Small intestine (tissue), 16 donors: ENCODE data around the gene DNAJC5G. TPM values are rescaled to one million over a fixed set of nuclear protein-coding genes. Genes with fewer than 3 reads are reported as not detected.

Source experiments
- DNase-seq, 2 donors: peaks; one replicate each; pipeline versions ENCODE4 v3.0.0 to v3.0.0-alpha.2; 2013
- FAIRE-seq: peaks from 2 replicates; lab custom pipeline; 2012; peaks lifted over from hg19 to GRCh38; lab: Jason Lieb, UNC
- H3K27ac ChIP-seq, 3 donors: one replicate each; pipeline ENCODE4 v1.5.1; 2013; ENCODE audit warnings: low read length in 2 of 3, mild to moderate bottlenecking in 2 of 3, control low read depth in 1 of 3, inconsistent platforms in 1 of 3, low read depth in 1 of 3, moderate library complexity in 1 of 3
- H3K27me3 ChIP-seq, 3 donors: one replicate each; pipeline ENCODE4 v1.6.1; 2013; ENCODE audit warnings: low read length in 3 of 3, inconsistent platforms in 1 of 3; ENCODE audit not compliant: control insufficient read depth in 3 of 3, insufficient read depth in 3 of 3
- H3K36me3 ChIP-seq, 3 donors: one replicate each; pipeline ENCODE4 v1.6.1; 2013; ENCODE audit warnings: low read length in 3 of 3, inconsistent platforms in 1 of 3, low read depth in 1 of 3, mild to moderate bottlenecking in 1 of 3, moderate library complexity in 1 of 3; ENCODE audit not compliant: control insufficient read depth in 3 of 3, insufficient read depth in 2 of 3
- H3K4me1 ChIP-seq, 3 donors: one replicate each; pipeline ENCODE4 v1.6.1; 2013; ENCODE audit warnings: low read length in 2 of 3, inconsistent platforms in 1 of 3, low read depth in 1 of 3, mild to moderate bottlenecking in 1 of 3, moderate library complexity in 1 of 3; ENCODE audit not compliant: control insufficient read depth in 3 of 3, insufficient read depth in 2 of 3
- H3K4me3 ChIP-seq, 3 donors: one replicate each; pipeline ENCODE4 v1.5.1; 2013; ENCODE audit warnings: low read length in 3 of 3, control low read depth in 1 of 3, inconsistent platforms in 1 of 3, low read depth in 1 of 3, mild to moderate bottlenecking in 1 of 3, moderate library complexity in 1 of 3
- H3K9me3 ChIP-seq, 2 donors: one replicate each; pipeline ENCODE4 v1.6.1; 2013; ENCODE audit warnings: low read depth in 1 of 2, low read length in 1 of 2; ENCODE audit not compliant: control insufficient read depth in 2 of 2, insufficient read depth in 1 of 2
- WGBS, 3 donors: extraction: QIAGEN DNeasy Blood & Tissue Kit; methylation state at CpG; one replicate each; pipeline ENCODE4 v1.1.7; 2013; 5-methylcytosine and 5-hydroxymethylcytosine counted together
- long read RNA-seq, 10 donors: transcript quantifications; one replicate each; lab custom pipeline, GENCODE V29; 2026
- polyA plus RNA-seq, 4 donors: library from polyadenylated mRNA; stranded (reverse) in 3 of 4; unstranded in 1 of 4; fragments of 200-250 nt in 3 of 4; fragments of 120-200 nt in 1 of 4; gene quantifications; one replicate each; pipeline versions ENCODE4 v1.2.1 to v1.2.3, GENCODE V29; 2013
- donor health status: healthy with polysubstance abuse.
- donor health status: control.
- donor health status: control.
- donor health status: Bipolar disorder and iron deficiency.
- donor health status: healthy.

DNAJC5G gene, protein sequence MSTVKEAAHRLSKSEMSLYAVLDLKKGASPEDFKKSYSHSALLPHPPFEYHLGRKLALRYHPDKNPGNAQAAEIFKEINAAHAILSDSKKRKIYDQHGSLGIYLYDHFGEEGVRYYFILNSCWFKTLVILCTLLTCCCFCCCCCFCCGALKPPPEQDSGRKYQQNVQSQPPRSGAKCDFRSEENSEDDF
- polyA plus RNA-seq = not detected
- long read RNA-seq, donor 1 = 0 reads
- long read RNA-seq, donor 2 = 0 reads
- long read RNA-seq, donor 3 = 0 reads
- long read RNA-seq, donor 4 = 0 reads
- long read RNA-seq, donor 5 = 0 reads
- long read RNA-seq, donor 6 = 0 reads
- long read RNA-seq, donor 7 = 0 reads
- long read RNA-seq, donor 8 = 0 reads
- long read RNA-seq, donor 9 = 0 reads
- long read RNA-seq, donor 10 = 0 reads

DNA sequence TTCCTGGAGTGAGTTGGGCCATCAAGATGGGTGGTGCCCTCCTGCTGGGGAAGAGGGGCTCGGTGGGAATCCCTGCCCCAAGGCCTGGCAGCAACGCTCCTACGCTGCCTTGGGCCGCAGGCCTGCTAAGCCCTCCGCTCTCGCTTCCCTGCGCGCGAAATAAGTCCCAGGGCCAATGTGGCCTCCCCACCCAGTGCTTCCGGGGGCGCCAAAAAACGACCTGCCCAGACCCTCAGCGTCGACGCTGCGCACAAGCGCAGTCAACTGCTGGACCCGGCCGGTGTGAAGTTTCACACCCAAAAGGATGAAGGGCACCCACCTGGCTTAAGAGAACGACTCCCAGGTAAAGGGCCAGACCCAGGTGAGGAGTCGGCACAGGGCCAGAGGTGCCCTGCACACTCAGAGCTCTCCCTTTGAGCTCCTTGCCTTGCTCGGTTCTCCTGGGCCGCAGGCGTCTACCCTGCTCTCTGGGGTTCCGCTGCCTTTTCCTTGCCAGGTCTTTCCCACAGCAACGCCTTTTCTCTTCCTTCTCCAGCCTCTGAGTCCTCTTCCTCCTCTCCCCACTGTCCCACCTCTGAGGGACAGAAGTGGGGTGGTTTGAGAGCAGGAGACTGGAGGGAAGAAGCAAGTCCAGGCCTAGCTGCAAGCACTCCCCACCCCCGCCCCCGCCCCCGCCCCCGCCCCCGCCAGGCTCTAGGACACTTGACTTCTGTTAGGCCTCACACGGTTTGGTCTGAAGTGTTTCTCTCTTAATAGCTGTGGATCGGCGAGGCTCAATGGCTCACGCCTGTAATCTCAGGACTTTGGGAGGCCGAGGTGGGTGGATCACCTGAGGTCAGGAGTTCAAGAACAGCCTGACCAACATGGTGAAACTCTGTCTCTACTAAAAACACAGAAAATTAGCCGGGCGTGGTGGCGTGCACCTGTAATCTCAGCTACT, at the start of gene DNAJC5G:
TSS of gene DNAJC5G (plus strand) at position 223 of the 940 bp plus-strand sequence. CDS start 1,296 bp downstream, outside the sequence.
- Histone ChIP-seq H3K4me3 (no peak within 1 kb of the TSS), H3K4me1 (no peaks in the 10 kb centered on the region), H3K27me3 (peaks cover 0 to 42% (median 0%) of the 10 kb centered on the region in 3 donors), H3K9me3 (no peaks in the 10 kb centered on the region), H3K27ac (no peak within 1 kb of the TSS), H3K36me3 (no peaks in the 10 kb centered on the region)
- FAIRE-seq (no peak), DNase-seq (no peak)
- WGBS, 3 donors = 82% methylated on average over 37 to 39 of the region's 39 CpGs

DNA sequence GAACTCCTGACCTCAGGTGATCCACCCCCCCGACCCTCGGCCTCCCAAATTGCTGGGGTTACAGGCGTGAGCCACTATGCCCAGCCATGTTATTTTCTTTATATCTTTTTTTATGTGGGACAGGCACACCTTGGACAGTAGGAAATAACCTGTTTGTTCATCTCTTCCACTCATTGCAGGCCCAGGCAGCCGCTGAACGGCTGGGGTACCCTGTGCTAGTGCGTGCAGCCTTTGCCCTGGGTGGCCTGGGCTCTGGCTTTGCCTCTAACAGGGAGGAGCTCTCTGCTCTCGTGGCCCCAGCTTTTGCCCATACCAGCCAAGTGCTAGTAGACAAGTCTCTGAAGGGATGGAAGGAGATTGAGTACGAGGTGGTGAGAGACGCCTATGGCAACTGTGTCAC, 49.7 kb upstream of the DNAJC5G start:
- no peak overlapping the region for H3K4me3 ChIP-seq
- no peaks in the 10 kb centered on the region for H3K4me1 ChIP-seq
- FAIRE-seq (no peak), DNase-seq (no peak)
- no peaks in the 10 kb centered on the region for H3K27me3 ChIP-seq
- H3K9me3 ChIP-seq = no peaks in the 10 kb centered on the region
- H3K36me3 ChIP-seq = peaks cover 13 to 75% (median 20%) of the 10 kb centered on the region in 3 donors
- 93 to 94% (median 94%) methylated on average over 9 of the region's 9 CpGs for WGBS, 3 donors
- no peak overlapping the region for H3K27ac ChIP-seq

DNA sequence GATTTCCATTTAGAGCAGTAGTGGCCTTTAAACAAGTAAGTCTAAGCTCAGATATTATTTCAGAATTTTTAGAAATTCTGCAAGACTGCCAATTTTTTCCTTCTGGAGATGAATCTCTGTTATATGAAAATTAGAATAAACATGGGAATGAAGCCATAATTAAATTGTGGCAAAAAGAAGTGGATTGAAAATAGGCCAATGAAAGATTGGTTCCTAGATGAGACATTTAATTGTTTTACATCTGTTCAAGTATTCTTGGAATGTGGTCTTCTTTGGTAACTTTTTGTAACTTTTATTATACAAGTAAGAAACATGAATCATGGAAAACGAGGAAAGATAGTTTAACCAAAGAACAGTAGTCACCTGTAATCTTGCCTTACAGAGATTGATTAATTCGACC, 47.7 kb upstream of the DNAJC5G start:
- no peaks in the 10 kb centered on the region for H3K4me1 ChIP-seq
- H3K27me3 ChIP-seq = no peaks in the 10 kb centered on the region
- H3K27ac ChIP-seq = no peak overlapping the region
- DNase-seq (no peak), FAIRE-seq (no peak)
- no peak overlapping the region for H3K4me3 ChIP-seq
- H3K36me3 ChIP-seq = peaks cover 18 to 80% (median 31%) of the 10 kb centered on the region in 3 donors
- 82 to 90% (median 85%) methylated on average over 2 of the region's 2 CpGs for WGBS, 3 donors
- no peaks in the 10 kb centered on the region for H3K9me3 ChIP-seq

DNA sequence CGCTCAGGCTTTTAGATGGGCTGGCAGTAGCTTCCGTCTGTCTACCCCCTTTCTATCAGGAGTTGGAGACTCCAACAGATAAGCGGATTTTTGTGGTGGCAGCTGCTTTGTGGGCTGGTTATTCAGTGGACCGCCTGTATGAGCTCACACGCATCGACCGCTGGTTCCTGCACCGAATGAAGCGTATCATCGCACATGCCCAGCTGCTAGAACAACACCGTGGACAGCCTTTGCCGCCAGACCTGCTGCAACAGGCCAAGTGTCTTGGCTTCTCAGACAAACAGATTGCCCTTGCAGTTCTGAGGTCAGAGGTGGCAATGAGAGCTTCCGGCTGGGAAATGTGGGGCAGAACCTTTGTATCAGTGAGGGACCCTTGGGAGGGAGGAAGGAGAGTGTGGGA, 43.3 kb upstream of the DNAJC5G start:
- DNase-seq (no peak), FAIRE-seq (no peak)
- Histone ChIP-seq H3K36me3 (peaks cover 31 to 80% (median 39%) of the 10 kb centered on the region in 3 donors), H3K27me3 (no peaks in the 10 kb centered on the region), H3K9me3 (no peaks in the 10 kb centered on the region), H3K27ac (no peak overlapping the region), H3K4me3 (no peak overlapping the region), H3K4me1 (no peaks in the 10 kb centered on the region)
- 96 to 97% (median 96%) methylated on average over 13 of the region's 13 CpGs for WGBS, 3 donors

DNA sequence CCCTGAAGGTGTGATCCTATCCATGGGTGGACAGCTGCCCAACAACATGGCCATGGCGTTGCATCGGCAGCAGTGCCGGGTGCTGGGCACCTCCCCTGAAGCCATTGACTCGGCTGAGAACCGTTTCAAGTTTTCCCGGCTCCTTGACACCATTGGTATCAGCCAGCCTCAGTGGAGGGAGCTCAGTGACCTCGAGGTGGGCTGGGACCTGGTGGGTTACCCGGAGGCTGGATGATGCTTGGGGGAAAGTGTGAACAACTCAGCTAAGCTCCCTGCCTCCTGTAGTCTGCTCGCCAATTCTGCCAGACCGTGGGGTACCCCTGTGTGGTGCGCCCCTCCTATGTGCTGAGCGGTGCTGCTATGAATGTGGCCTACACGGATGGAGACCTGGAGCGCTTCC, 41.9 kb upstream of the DNAJC5G start:
- Histone ChIP-seq H3K4me1 (no peaks in the 10 kb centered on the region), H3K27me3 (no peaks in the 10 kb centered on the region), H3K27ac (no peak overlapping the region), H3K4me3 (no peak overlapping the region), H3K36me3 (peaks cover 36 to 92% (median 39%) of the 10 kb centered on the region in 3 donors), H3K9me3 (no peaks in the 10 kb centered on the region)
- DNase-seq = no peak
- FAIRE-seq = no peak
- WGBS, 3 donors = 93 to 97% (median 94%) methylated on average over 14 of the region's 14 CpGs

DNA sequence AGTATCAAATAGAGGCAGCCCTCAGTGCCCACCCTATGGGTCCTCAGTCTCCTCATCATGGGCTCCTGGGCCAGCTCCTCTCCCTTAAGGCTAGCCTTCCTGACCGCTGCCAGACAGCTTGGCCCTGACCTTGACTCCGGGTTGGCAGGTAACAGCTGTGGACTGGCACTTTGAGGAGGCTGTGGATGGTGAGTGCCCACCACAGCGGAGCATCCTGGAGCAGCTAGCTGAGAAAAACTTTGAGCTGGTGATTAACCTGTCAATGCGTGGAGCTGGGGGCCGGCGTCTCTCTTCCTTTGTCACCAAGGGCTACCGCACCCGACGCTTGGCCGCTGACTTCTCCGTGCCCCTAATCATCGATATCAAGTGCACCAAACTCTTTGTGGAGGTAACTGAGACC, 39.1 kb upstream of the DNAJC5G start:
- 95 to 98% (median 95%) methylated on average over 12 of the region's 12 CpGs for WGBS, 3 donors
- Histone ChIP-seq H3K9me3 (no peaks in the 10 kb centered on the region), H3K4me1 (no peaks in the 10 kb centered on the region), H3K4me3 (no peak overlapping the region), H3K36me3 (peaks cover 36 to 97% (median 45%) of the 10 kb centered on the region in 3 donors), H3K27me3 (no peaks in the 10 kb centered on the region), H3K27ac (no peak overlapping the region)
- FAIRE-seq = no peak
- no peak for DNase-seq

DNA sequence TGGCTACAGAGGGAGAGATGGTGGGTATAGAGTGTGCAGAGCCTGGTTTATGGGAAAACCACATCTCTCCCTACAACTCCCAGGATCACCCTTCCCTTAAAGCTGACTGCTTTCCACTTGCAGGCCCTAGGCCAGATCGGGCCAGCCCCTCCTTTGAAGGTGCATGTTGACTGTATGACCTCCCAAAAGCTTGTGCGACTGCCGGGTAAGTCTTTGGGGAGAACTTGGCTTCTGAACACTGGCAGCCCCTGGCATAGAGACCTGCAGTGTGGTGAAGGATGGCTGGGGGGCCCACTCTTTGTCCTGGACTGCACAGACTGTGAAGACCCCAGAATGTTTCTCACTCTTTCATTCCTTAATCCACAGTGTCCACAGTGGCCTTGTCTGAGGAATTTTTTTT, 38.6 kb upstream of the DNAJC5G start:
- H3K4me3 ChIP-seq = no peak overlapping the region
- H3K9me3 ChIP-seq = no peaks in the 10 kb centered on the region
- H3K36me3 ChIP-seq = peaks cover 32 to 98% (median 47%) of the 10 kb centered on the region in 3 donors
- WGBS, 3 donors = 94 to 97% (median 96%) methylated on average over 2 to 3 of the region's 3 CpGs
- H3K4me1 ChIP-seq = no peaks in the 10 kb centered on the region
- DNase-seq = no peak
- H3K27ac ChIP-seq = no peak overlapping the region
- no peaks in the 10 kb centered on the region for H3K27me3 ChIP-seq
- no peak for FAIRE-seq

DNA sequence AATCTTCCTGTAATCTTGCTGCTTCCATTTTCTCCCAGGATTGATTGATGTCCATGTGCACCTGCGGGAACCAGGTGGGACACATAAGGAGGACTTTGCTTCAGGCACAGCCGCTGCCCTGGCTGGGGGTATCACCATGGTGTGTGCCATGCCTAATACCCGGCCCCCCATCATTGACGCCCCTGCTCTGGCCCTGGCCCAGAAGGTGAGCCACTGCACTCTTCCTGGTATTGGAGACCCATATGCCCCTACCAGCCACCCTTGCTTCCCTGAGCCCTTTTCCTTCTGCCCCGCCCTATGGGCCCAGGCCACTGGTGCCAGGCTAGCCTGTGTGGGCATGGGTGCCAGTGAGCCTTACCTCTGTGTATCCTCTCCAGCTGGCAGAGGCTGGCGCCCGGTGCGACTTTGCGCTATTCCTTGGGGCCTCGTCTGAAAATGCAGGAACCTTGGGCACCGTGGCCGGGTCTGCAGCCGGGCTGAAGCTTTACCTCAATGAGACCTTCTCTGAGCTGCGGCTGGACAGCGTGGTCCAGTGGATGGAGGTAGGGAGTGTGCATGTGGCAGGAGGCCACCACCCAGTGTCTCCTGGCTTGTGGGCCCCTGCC, 37.8 kb upstream of the DNAJC5G start:
- DNase-seq (no peak), FAIRE-seq (no peak)
- 97 to 98% (median 97%) methylated on average over 15 of the region's 15 CpGs for WGBS, 3 donors
- H3K36me3 ChIP-seq = peaks cover 25 to 98% (median 45%) of the 10 kb centered on the region in 3 donors
- H3K27me3 ChIP-seq = no peaks in the 10 kb centered on the region
- H3K4me1 ChIP-seq = no peaks in the 10 kb centered on the region
- no peak overlapping the region for H3K27ac ChIP-seq
- H3K4me3 ChIP-seq = no peak overlapping the region
- H3K9me3 ChIP-seq = no peaks in the 10 kb centered on the region
